ENCODE measurements around the gene RSPO4. TPM values are rescaled to one million over a fixed set of nuclear protein-coding genes. Genes with fewer than 3 reads are reported as not detected.

RSPO4 gene
- total RNA-seq, 1 donor from 2014 or later, result 0.34 TPM

DNA sequence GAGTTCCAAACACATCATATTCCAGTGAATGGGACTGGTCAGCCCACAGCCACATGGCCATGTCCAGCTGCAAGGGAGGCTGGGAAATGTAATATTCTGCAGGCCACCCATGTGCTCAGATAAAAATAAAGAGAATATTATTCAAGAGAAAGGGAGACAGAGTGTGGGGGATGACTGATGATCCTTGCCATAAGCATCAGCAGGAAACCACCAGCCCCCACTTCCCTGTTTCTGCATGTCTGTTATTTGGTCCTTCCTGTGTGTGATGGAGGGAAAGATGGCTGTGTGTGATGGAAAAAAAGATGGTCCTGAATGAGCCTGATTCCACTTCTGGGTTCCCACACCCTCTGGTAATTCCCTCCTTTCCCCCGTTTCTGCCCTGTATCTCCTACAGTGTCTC is 13.1 kb upstream of the RSPO4 start:
- FAIRE-seq, result no peak
- no peaks in the 10 kb centered on the region for H3K9me3 ChIP-seq (ENCODE audit: insufficient read depth, low read depth, low read length)
- H3K27me3 Mint-ChIP-seq (ENCODE audit: low read depth, unreplicated experiment), result peaks cover 21% of the 10 kb centered on the region

DNA sequence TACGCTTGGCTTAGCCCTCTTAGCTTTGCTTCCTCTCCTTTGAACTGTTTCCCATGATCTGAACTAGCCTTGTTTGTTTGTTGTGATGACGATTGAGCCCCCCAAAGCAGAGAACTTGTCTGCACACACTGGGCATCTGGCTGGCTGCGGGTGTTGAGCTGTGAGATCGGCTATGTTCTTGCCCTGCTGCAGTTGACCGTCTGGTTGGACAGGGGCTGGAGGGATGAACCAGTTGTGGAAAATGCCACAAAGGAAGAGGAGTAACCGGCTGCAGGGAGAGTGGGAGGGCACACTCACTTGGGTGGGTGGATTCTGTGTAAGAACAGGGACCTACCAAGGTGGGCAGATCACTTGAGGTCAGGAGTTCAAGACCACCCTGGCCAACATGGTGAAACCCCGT is 12.4 kb upstream of the RSPO4 start:
- Histone ChIP-seq H3K4me2 (ENCODE audit: low read length) (no peak overlapping the region), H3K27ac (ENCODE audit: low read depth, low read length) (no peak overlapping the region), H3K27me3 (ENCODE audit: insufficient read depth, low read length) (no peaks in the 10 kb centered on the region), H2AFZ (ENCODE audit: low read depth, low read length) (no peak overlapping the region), H3K9ac (ENCODE audit: low read length) (no peak overlapping the region), H3K9me3 (ENCODE audit: insufficient read depth, low read depth, low read length) (no peaks in the 10 kb centered on the region), H3K79me2 (ENCODE audit: insufficient read depth, low read length) (no peaks in the 10 kb centered on the region), H4K20me1 (ENCODE audit: insufficient read depth, low read length) (no peaks in the 10 kb centered on the region), H3K4me1 (ENCODE audit: insufficient read depth, low read length) (no peaks in the 10 kb centered on the region), H3K4me3 (ENCODE audit: insufficient read depth, low read depth, low read length) (no peak overlapping the region), H3K36me3 (ENCODE audit: insufficient read depth, low read length) (no peaks in the 10 kb centered on the region)
- no peaks in the 10 kb centered on the region for H3K9me3 Mint-ChIP-seq (ENCODE audit: unreplicated experiment)
- no peak for DNase-seq (ENCODE audit: low read depth)
- peaks cover 1% of the 10 kb centered on the region for H3K36me3 Mint-ChIP-seq (ENCODE audit: low read depth, unreplicated experiment)
- H3K4me3 Mint-ChIP-seq (ENCODE audit: unreplicated experiment), result no peak overlapping the region
- TF ChIP-seq, protein P1, sequence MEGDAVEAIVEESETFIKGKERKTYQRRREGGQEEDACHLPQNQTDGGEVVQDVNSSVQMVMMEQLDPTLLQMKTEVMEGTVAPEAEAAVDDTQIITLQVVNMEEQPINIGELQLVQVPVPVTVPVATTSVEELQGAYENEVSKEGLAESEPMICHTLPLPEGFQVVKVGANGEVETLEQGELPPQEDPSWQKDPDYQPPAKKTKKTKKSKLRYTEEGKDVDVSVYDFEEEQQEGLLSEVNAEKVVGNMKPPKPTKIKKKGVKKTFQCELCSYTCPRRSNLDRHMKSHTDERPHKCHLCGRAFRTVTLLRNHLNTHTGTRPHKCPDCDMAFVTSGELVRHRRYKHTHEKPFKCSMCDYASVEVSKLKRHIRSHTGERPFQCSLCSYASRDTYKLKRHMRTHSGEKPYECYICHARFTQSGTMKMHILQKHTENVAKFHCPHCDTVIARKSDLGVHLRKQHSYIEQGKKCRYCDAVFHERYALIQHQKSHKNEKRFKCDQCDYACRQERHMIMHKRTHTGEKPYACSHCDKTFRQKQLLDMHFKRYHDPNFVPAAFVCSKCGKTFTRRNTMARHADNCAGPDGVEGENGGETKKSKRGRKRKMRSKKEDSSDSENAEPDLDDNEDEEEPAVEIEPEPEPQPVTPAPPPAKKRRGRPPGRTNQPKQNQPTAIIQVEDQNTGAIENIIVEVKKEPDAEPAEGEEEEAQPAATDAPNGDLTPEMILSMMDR (IDR thresholded peaks at IDR 0.05; ENCODE audit: insufficient read depth, low read depth, low read length), result no peak
- peaks cover 21% of the 10 kb centered on the region for H3K27me3 Mint-ChIP-seq (ENCODE audit: low read depth, unreplicated experiment)
- FAIRE-seq, result no peak
- H3K4me1 Mint-ChIP-seq (ENCODE audit: low read depth, unreplicated experiment), result no peaks in the 10 kb centered on the region
- no peak overlapping the region for H3K27ac Mint-ChIP-seq (ENCODE audit: unreplicated experiment)

More for the DNA sequence above, 13.1 kb upstream of the RSPO4 start:
- Mint-ChIP-seq H3K9me3 (ENCODE audit: unreplicated experiment) (peaks cover 1% of the 10 kb centered on the region), H3K4me3 (ENCODE audit: unreplicated experiment) (no peak overlapping the region), H3K27ac (ENCODE audit: unreplicated experiment) (no peak overlapping the region), H3K4me1 (ENCODE audit: low read depth, unreplicated experiment) (no peaks in the 10 kb centered on the region), H3K36me3 (ENCODE audit: low read depth, unreplicated experiment) (peaks cover 1% of the 10 kb centered on the region)
- H3K27me3 ChIP-seq (ENCODE audit: insufficient read depth, low read length), result no peaks in the 10 kb centered on the region
- TF ChIP-seq, protein P1 (IDR thresholded peaks at IDR 0.05; ENCODE audit: insufficient read depth, low read depth, low read length), result no peak
- TF ChIP-seq EZH2 (IDR thresholded peaks at IDR 0.05; ENCODE audit: insufficient read depth, low read length), result no peak
- no peaks in the 10 kb centered on the region for H3K4me1 ChIP-seq (ENCODE audit: insufficient read depth, low read length)
- H4K20me1 ChIP-seq (ENCODE audit: insufficient read depth, low read length), result no peaks in the 10 kb centered on the region
- DNase-seq (ENCODE audit: low read depth), result no peak
- H3K9ac ChIP-seq (ENCODE audit: low read length), result no peak overlapping the region
- no peak overlapping the region for H2AFZ ChIP-seq (ENCODE audit: low read depth, low read length)
- no peaks in the 10 kb centered on the region for H3K79me2 ChIP-seq (ENCODE audit: insufficient read depth, low read length)
- H3K36me3 ChIP-seq (ENCODE audit: insufficient read depth, low read length), result no peaks in the 10 kb centered on the region
- no peak overlapping the region for H3K4me3 ChIP-seq (ENCODE audit: insufficient read depth, low read depth, low read length)
- no peak overlapping the region for H3K4me2 ChIP-seq (ENCODE audit: low read length)
- no peak overlapping the region for H3K27ac ChIP-seq (ENCODE audit: low read depth, low read length)

DNA sequence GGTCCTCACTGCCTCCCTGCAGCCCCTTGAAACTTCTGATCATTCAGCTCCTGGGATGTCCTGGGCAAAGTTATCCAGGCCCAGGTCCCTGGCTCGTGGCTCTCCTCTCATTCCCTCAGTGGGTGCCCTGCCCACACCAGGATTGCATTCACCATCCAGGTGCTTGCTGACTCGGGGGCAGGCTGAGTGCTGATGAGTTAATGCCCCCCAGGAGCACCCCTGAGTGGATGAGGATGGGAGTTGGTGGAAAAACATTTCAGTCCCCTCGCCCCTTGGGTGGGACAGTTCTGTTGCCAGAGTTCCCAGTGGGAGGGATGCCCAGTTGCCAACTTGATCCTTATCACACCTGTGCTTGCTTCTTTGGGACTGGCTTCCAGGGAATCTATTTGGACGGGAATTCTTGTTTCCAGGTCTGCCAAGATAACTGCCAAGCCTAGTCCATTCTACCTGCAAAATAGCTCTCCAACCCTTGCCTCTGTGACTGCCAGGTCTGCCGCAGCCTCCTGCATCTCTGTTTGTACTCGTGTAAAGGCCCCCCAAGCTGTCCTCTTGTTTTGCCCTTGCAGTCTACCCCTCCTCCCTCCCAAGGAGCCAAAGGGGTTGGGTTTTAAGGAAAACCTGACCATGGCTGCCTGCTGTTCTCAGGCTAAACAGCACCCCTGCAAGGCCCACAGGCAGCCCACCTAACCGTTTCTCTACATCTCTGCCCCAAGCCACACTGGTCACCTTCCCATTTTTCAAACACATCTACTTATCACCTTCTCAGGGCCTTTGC is 11.6 kb upstream of the RSPO4 start:
- H3K27ac Mint-ChIP-seq (ENCODE audit: unreplicated experiment), result no peak overlapping the region
- TF ChIP-seq, protein P1 (IDR thresholded peaks at IDR 0.05; ENCODE audit: insufficient read depth, low read depth, low read length), result no peak
- no peak for TF ChIP-seq EZH2 (IDR thresholded peaks at IDR 0.05; ENCODE audit: insufficient read depth, low read length)

More for the DNA sequence above, 11.6 kb upstream of the RSPO4 start:
- Histone ChIP-seq H4K20me1 (ENCODE audit: insufficient read depth, low read length) (no peaks in the 10 kb centered on the region), H3K4me1 (ENCODE audit: insufficient read depth, low read length) (no peaks in the 10 kb centered on the region), H3K36me3 (ENCODE audit: insufficient read depth, low read length) (no peaks in the 10 kb centered on the region), H3K4me2 (ENCODE audit: low read length) (no peak overlapping the region), H3K27me3 (ENCODE audit: insufficient read depth, low read length) (no peaks in the 10 kb centered on the region), H3K9me3 (ENCODE audit: insufficient read depth, low read depth, low read length) (no peaks in the 10 kb centered on the region), H3K4me3 (ENCODE audit: insufficient read depth, low read depth, low read length) (no peak overlapping the region), H2AFZ (ENCODE audit: low read depth, low read length) (no peak overlapping the region), H3K9ac (ENCODE audit: low read length) (no peak overlapping the region), H3K27ac (ENCODE audit: low read depth, low read length) (no peak overlapping the region), H3K79me2 (ENCODE audit: insufficient read depth, low read length) (no peaks in the 10 kb centered on the region)
- no peak for FAIRE-seq
- Mint-ChIP-seq H3K9me3 (ENCODE audit: unreplicated experiment) (no peaks in the 10 kb centered on the region), H3K4me1 (ENCODE audit: low read depth, unreplicated experiment) (no peaks in the 10 kb centered on the region), H3K4me3 (ENCODE audit: unreplicated experiment) (no peak overlapping the region), H3K27me3 (ENCODE audit: low read depth, unreplicated experiment) (peaks cover 21% of the 10 kb centered on the region), H3K36me3 (ENCODE audit: low read depth, unreplicated experiment) (peaks cover 1% of the 10 kb centered on the region)
- no peak for DNase-seq (ENCODE audit: low read depth)
